ENCODE results near the gene DYDC1.

DNA sequence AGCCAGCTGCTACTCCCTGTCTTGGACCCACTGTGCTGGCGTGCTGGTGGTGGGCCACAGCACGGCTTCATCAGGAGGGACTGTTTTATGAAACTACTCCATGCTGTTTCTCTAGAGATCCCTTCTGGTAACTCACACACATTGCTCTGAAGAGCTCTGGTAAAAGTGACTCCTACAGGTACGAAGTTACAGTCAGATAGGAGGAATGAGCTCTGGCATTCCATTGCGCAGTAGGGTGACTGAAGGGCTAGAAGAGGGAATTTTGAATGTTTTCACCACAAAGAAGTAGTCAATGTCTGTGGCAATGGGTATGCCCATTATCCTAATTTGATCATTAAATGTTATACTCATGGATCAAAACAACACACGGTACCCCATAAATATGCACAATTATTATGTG is 67.7 kb downstream of the DYDC1 start:
- TF ChIP-seq EZH2 (IDR thresholded peaks at IDR 0.05; ENCODE audit: low read depth, unreplicated experiment) (no peak), POLR2AphosphoS5 (IDR thresholded peaks at IDR 0.05; ENCODE audit: low read depth) (no peak)
- TF ChIP-seq, protein P1, sequence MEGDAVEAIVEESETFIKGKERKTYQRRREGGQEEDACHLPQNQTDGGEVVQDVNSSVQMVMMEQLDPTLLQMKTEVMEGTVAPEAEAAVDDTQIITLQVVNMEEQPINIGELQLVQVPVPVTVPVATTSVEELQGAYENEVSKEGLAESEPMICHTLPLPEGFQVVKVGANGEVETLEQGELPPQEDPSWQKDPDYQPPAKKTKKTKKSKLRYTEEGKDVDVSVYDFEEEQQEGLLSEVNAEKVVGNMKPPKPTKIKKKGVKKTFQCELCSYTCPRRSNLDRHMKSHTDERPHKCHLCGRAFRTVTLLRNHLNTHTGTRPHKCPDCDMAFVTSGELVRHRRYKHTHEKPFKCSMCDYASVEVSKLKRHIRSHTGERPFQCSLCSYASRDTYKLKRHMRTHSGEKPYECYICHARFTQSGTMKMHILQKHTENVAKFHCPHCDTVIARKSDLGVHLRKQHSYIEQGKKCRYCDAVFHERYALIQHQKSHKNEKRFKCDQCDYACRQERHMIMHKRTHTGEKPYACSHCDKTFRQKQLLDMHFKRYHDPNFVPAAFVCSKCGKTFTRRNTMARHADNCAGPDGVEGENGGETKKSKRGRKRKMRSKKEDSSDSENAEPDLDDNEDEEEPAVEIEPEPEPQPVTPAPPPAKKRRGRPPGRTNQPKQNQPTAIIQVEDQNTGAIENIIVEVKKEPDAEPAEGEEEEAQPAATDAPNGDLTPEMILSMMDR (conservative IDR thresholded peaks at IDR 0.05; ENCODE audit: low read depth in 2 of 2) = no peak

Measured in GM23338 (cell line).